GM12878 (cell line): Measurements from ENCODE around the gene SLC37A1. TPM values are rescaled to one million over a fixed set of nuclear protein-coding genes. Genes with fewer than 3 reads are reported as not detected.
A peak's percentile ranks its signal among the peaks of the same experiment; 100 is the strongest.

Experiments used
- ATAC-seq: fragments of 200-7000 bp; cut with Tn5 transposase; 3 replicates; pipeline ENCODE4 v1.9.1; 2020; ENCODE audit warnings: mild to moderate bottlenecking, moderate library complexity
- BruUV-seq: library from RNA; stranded (reverse); fragments of 400-500 nt; replicated peaks from 2 replicates; lab custom pipeline; 2021; lab: Mats Ljungman, UMichigan
- CTCF ChIA-PET: fragments of 300-600 bp; sonication (Branson Sonifier 250); formaldehyde crosslinking; extraction: SDS; loops from one replicate; lab custom pipeline; 2021; ENCODE audit warnings: inconsistent platforms; lab: Yijun Ruan, JAX
- POLR2A ChIA-PET: fragments of 350-600 bp; formaldehyde crosslinking; extraction: SDS; loops from one replicate; lab custom pipeline; 2021; ENCODE audit warnings: inconsistent platforms; lab: Charles Lee
- RAD21 ChIA-PET: fragments of 300-600 bp; sonication (Branson Sonifier 250); formaldehyde crosslinking; loops from one replicate; lab custom pipeline; 2023; ENCODE audit warnings: antibody characterized with exemption; ENCODE audit not compliant: unreplicated experiment; lab: Charles Lee
- SMC1A ChIA-PET: fragments of 300-600 bp; sonication (Branson Sonifier 250); formaldehyde crosslinking; loops from one replicate; lab custom pipeline; 2023; ENCODE audit not compliant: unreplicated experiment, uncharacterized antibody; lab: Charles Lee
- DNase-seq: peaks from one replicate; pipeline ENCODE4 v3.0.0-alpha.2; 2011; ENCODE audit warnings: low read depth, low spot score
- FAIRE-seq: peaks from 3 replicates; lab custom pipeline; 2011; peaks lifted over from hg19 to GRCh38; lab: Jason Lieb, UNC
- H2AFZ ChIP-seq: 2 replicates; pipeline ENCODE4 v1.6.0; 2011; ENCODE audit warnings: low read depth, low read length, control low read depth; ENCODE audit not compliant: control insufficient read depth
- H3K27ac ChIP-seq: 2 replicates; pipeline ENCODE4 v1.5.1; 2011; ENCODE audit warnings: control low read depth; ENCODE audit not compliant: control insufficient read depth, insufficient read depth
- H3K27me3 ChIP-seq, 2 experiments: replicated peaks in 1 of 2; 2 replicates each; pipeline versions ENCODE4 v1.6.0 to v1.6.1; 2011; ENCODE audit warnings: low read length in 1 of 2; ENCODE audit not compliant: control insufficient read depth in 2 of 2, insufficient read depth in 2 of 2
- H3K36me3 ChIP-seq, 2 experiments: 2 replicates each; pipeline ENCODE4 v1.5.1; 2011; ENCODE audit warnings: low read length in 1 of 2; ENCODE audit not compliant: control insufficient read depth in 2 of 2, insufficient read depth in 2 of 2
- H3K4me1 ChIP-seq: 2 replicates; pipeline ENCODE4 v1.6.1; 2011; ENCODE audit warnings: mild to moderate bottlenecking, low read length, moderate library complexity, mixed read lengths; ENCODE audit not compliant: control insufficient read depth, insufficient read depth
- H3K4me2 ChIP-seq: 2 replicates; pipeline ENCODE4 v1.6.0; 2011; ENCODE audit warnings: control low read depth; ENCODE audit not compliant: control insufficient read depth, insufficient read depth
- H3K4me3 ChIP-seq: fragments of 200-600 bp; sonication (generic); 2 replicates; pipeline ENCODE4 v1.5.1; 2016
- H3K79me2 ChIP-seq: 2 replicates; pipeline ENCODE4 v1.6.0; 2011; ENCODE audit warnings: low read length; ENCODE audit not compliant: control insufficient read depth, insufficient read depth
- H3K9ac ChIP-seq: 2 replicates; pipeline ENCODE4 v1.8.0; 2011; ENCODE audit warnings: low read length, control low read depth, mixed read lengths; ENCODE audit not compliant: control insufficient read depth, insufficient read depth
- H3K9me3 ChIP-seq: replicated peaks from 3 replicates; pipeline ENCODE4 v1.5.1; 2011; ENCODE audit warnings: mild to moderate bottlenecking, low read length; ENCODE audit not compliant: control insufficient read depth, insufficient read depth
- H4K20me1 ChIP-seq: 2 replicates; pipeline ENCODE4 v1.6.0; 2011; ENCODE audit not compliant: control insufficient read depth, insufficient read depth
- BACH1 ChIP-seq: fragments of 450-650 bp; IDR thresholded peaks from 2 replicates; pipeline ENCODE4 v1.6.1; 2017; ENCODE audit warnings: mild to moderate bottlenecking, borderline replicate concordance
- BCL11A ChIP-seq: IDR thresholded peaks from 2 replicates; pipeline ENCODE4 v1.6.1; 2011; ENCODE audit warnings: low read depth, low read length
- CBX5 ChIP-seq: sonication (generic); IDR thresholded peaks from 2 replicates; pipeline ENCODE4 v1.6.1; 2016; ENCODE audit warnings: low read depth, moderate library complexity, mild to moderate bottlenecking, inconsistent platforms
- E4F1 ChIP-seq: fragments of 450-650 bp; IDR thresholded peaks from 2 replicates; pipeline ENCODE4 v1.6.1; 2018; ENCODE audit warnings: borderline replicate concordance, mild to moderate bottlenecking; ENCODE audit not compliant: partially characterized antibody
- FOXM1 ChIP-seq: IDR thresholded peaks from 2 replicates; pipeline ENCODE4 v1.6.1; 2012; ENCODE audit warnings: low read depth, mild to moderate bottlenecking, inconsistent platforms, low read length, moderate library complexity
- HSF1 ChIP-seq: fragments of 150-350 bp; IDR thresholded peaks from 2 replicates; pipeline ENCODE4 v1.6.1; 2014; ENCODE audit warnings: mild to moderate bottlenecking, low read depth, low read length
- KLF5 ChIP-seq: fragments of 450-650 bp; IDR thresholded peaks from 2 replicates; pipeline ENCODE4 v1.6.1; 2014; ENCODE audit warnings: mild to moderate bottlenecking; ENCODE audit not compliant: partially characterized antibody
- MEF2B ChIP-seq: fragments of 450-650 bp; IDR thresholded peaks from 2 replicates; pipeline ENCODE4 v1.6.1; 2018; ENCODE audit warnings: mild to moderate bottlenecking, moderate library complexity; ENCODE audit not compliant: partially characterized antibody, poor library complexity, severe bottlenecking
- MTA2 ChIP-seq: fragments of 450-650 bp; IDR thresholded peaks from 2 replicates; pipeline ENCODE4 v1.6.1; 2016; ENCODE audit warnings: low read depth, mild to moderate bottlenecking, moderate library complexity
- NFYB ChIP-seq: IDR thresholded peaks from 2 replicates; pipeline ENCODE4 v1.6.1; 2011; ENCODE audit warnings: low read depth, mild to moderate bottlenecking, low read length, improper control_type of control experiment, moderate library complexity; ENCODE audit not compliant: insufficient read depth
- NR2C1 ChIP-seq: fragments of 450-650 bp; IDR thresholded peaks from 2 replicates; pipeline ENCODE4 v1.6.1; 2017; ENCODE audit warnings: antibody characterized with exemption, mild to moderate bottlenecking, moderate library complexity
- RUNX3 ChIP-seq: IDR thresholded peaks from 2 replicates; pipeline ENCODE4 v1.6.1; 2012; ENCODE audit warnings: low read length, inconsistent platforms
- SRF ChIP-seq, 2 experiments: IDR thresholded peaks; 2 replicates each; pipeline ENCODE4 v1.6.1; 2011; ENCODE audit warnings: low read depth in 2 of 2, low read length in 2 of 2, mild to moderate bottlenecking in 1 of 2, moderate library complexity in 1 of 2
- TBL1XR1 ChIP-seq: IDR thresholded peaks from 2 replicates; pipeline ENCODE4 v1.6.1; 2012; ENCODE audit warnings: low read depth, low read length, improper control_type of control experiment
- TCF7 ChIP-seq: IDR thresholded peaks from 2 replicates; pipeline ENCODE4 v1.6.1; 2014; ENCODE audit warnings: antibody characterized with exemption, borderline replicate concordance
- WGBS: methylation state at CpG from one replicate; pipeline ENCODE4 v1.1.6; 2016; ENCODE audit warnings: low lambda C conversion rate; ENCODE audit not compliant: insufficient replicate concordance, insufficient coverage; ENCODE audit errors: missing lambda C conversion rate; 5-methylcytosine and 5-hydroxymethylcytosine counted together
- in situ Hi-C: fragments of 300-500 bp; cut with MboI; formaldehyde crosslinking; loops from 9 replicates; pipeline ENCODE4 v1.14.3; 2018; ENCODE audit warnings: mixed read lengths
- intact Hi-C: fragments of 100-400 bp; cut with micrococcal nuclease; formaldehyde crosslinking; loops from one replicate; pipeline ENCODE4 v1.14.2; 2022; ENCODE audit not compliant: unreplicated experiment
- polyA plus RNA-seq, 11 experiments: library from polyadenylated mRNA; depleted of rRNA in 4 of 11; unstranded in 6 of 11; stranded (reverse) in 5 of 11; fragments of >200 nt; fragmentation: Nextera tagmentation in 4 of 11; fragmentation: Illumina TruSeq in 1 of 11; extraction: Ambion mirVana in 4 of 11; extraction: Trizol in 1 of 11; gene quantifications; 1 replicate in 1 of 11; 2 replicates in 10 of 11; pipeline versions ENCODE4 v1.2.1 to v1.2.3, GENCODE V29; 2011 to 2016; ENCODE audit warnings: inconsistent platforms in 2 of 11, missing spikeins in 2 of 11, low read depth in 1 of 11
- total RNA-seq, 4 experiments: library from RNA; depleted of rRNA in 3 of 4; stranded (reverse); fragments of >200 nt in 3 of 4; fragmentation: Illumina TruSeq in 1 of 4; extraction: Trizol in 1 of 4; gene quantifications; 2 replicates each; pipeline versions ENCODE4 v1.2.1 to v1.2.3, GENCODE V29; 2013 to 2021

SLC37A1 gene
- total and polyA plus RNA-seq, 10 of the 15 experiments (the other 5 are each of a cell fraction or from before 2014, with no cell fraction given) = 1.1 to 35.5 (median 24.4) TPM

- TF ChIP-seq FOXM1 (no peak), MTA2 (peak; percentile 87), NFYB (no peak), BACH1 (no peak), KLF5 (no peak), NR2C1 (peak; percentile 33; the same call in 1 of the 2 replicates), MEF2B (peak; percentile 66), BCL11A (peak; percentile 9; the same call in 1 of the 2 replicates), TBL1XR1 (0 out of 2 replicates have a peak, but pooled peaks have one; percentile 42), SRF (IDR thresholded peaks at IDR 0.05; ENCODE audit: low read depth in 2 of 2, low read length in 2 of 2) (no peak), TCF7 (no peak)
Observed at GRCh38 chr21:42465008-42465802, 48.4 kb upstream of the SLC37A1 start (continued).

- ChIA-PET SMC1A (interaction anchor here (0.8 to 12.0 kb wide), 8 partner anchors 10 to 69 kb away, joined by 3 to 268 read pairs (median 7); no protein-coding TSS in a partner anchor), RAD21 (interaction anchor here (0.9 to 7.2 kb wide), 5 partner anchors 9 to 70 kb away, joined by 3 to 146 read pairs (median 4); no protein-coding TSS in a partner anchor), POLR2A (interaction anchor here (1.8 kb wide), 1 partner anchor 70 kb away, joined by 8 read pairs; no protein-coding TSS in a partner anchor), CTCF (interaction anchor here (1.2 to 7.8 kb wide), 4 partner anchors 10 to 70 kb away, joined by 3 to 168 read pairs (median 16); no protein-coding TSS in a partner anchor)
- 14% methylated on average over 3 of the region's 3 CpGs for WGBS
- DNase-seq (no peak), FAIRE-seq (no peak), ATAC-seq (no peak; the same call in 2 of the 3 replicates)
- Histone ChIP-seq H3K4me2 (peak overlapping the region; percentile 73), H3K4me3 (peak overlapping the region; percentile 31), H3K27ac (peak overlapping the region; percentile 59; the same call in 1 of the 2 replicates), H3K9ac (no peak overlapping the region), H3K9me3 (no peaks in the 10 kb centered on the region), H2AFZ (no peak overlapping the region), H3K36me3 (no peaks in the 10 kb centered on the region), H4K20me1 (no peaks in the 10 kb centered on the region), H3K27me3 (no peaks in the 10 kb centered on the region), H3K79me2 (no peaks in the 10 kb centered on the region), H3K4me1 (peaks cover 76% of the 10 kb centered on the region)
- no TSS peak for BruUV-seq
- intact Hi-C loops = loop anchor here (10.0 kb wide), 1 partner anchor 231 kb away; no protein-coding TSS in a partner anchor
- in situ Hi-C loops = no loop called here
- TF ChIP-seq E4F1 (no peak), CBX5 (no peak), TCF7 (no peak), HSF1 (no peak), RUNX3 (no peak)
Observed at GRCh38 chr21:42465803-42466127, 47.9 kb upstream of the SLC37A1 start.
